Upper lobe of left lung (tissue), 4 donors: ENCODE results near the gene INPPL1.

Experiments
- EP300 ChIP-seq, 4 donors: sonication (generic); formaldehyde crosslinking; IDR thresholded peaks; one replicate each; pipeline ENCODE4 v1.5.1; 2017; ENCODE audit warnings: antibody characterized with exemption in 4 of 4, control low read depth in 2 of 4
- POLR2AphosphoS5 ChIP-seq, 2 donors: sonication (generic); formaldehyde crosslinking; IDR thresholded peaks; one replicate each; pipeline ENCODE4 v1.5.1; 2017; ENCODE audit warnings: antibody characterized with exemption in 2 of 2
- TF ChIP-seq, protein P1 (sequence below), 6 experiments: fragments of 450-650 bp in 4 of 6; fragments of 200-600 bp in 2 of 6; sonication (generic) in 2 of 6; IDR thresholded peaks; one replicate each; pipeline ENCODE4 v1.5.1; 2016 to 2019; ENCODE audit warnings: antibody characterized with exemption in 6 of 6

- TF ChIP-seq, protein P1, sequence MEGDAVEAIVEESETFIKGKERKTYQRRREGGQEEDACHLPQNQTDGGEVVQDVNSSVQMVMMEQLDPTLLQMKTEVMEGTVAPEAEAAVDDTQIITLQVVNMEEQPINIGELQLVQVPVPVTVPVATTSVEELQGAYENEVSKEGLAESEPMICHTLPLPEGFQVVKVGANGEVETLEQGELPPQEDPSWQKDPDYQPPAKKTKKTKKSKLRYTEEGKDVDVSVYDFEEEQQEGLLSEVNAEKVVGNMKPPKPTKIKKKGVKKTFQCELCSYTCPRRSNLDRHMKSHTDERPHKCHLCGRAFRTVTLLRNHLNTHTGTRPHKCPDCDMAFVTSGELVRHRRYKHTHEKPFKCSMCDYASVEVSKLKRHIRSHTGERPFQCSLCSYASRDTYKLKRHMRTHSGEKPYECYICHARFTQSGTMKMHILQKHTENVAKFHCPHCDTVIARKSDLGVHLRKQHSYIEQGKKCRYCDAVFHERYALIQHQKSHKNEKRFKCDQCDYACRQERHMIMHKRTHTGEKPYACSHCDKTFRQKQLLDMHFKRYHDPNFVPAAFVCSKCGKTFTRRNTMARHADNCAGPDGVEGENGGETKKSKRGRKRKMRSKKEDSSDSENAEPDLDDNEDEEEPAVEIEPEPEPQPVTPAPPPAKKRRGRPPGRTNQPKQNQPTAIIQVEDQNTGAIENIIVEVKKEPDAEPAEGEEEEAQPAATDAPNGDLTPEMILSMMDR (IDR thresholded peaks at IDR 0.05) = no peak
- TF ChIP-seq EP300 (IDR thresholded peaks at IDR 0.05) (no peak), POLR2AphosphoS5 (IDR thresholded peaks at IDR 0.05) (no peak)
Measured at GRCh38 chr11:72188267-72188666, 36.3 kb upstream of the INPPL1 start.
